GM23338 (cell line): ENCODE results near the gene KLF18. TPM values are rescaled to one million over a fixed set of nuclear protein-coding genes. Genes with fewer than 3 reads are reported as not detected.

Experiments
- ATAC-seq: fragments of 200-7000 bp; cut with Tn5 transposase; 3 replicates; pipeline ENCODE4 v1.9.1; 2020
- DNase-seq: peaks from one replicate; pipeline ENCODE4 v3.0.0-alpha.2; 2015; ENCODE audit warnings: low spot score
- H2AFZ ChIP-seq: fragments of 200-600 bp; sonication (generic); 2 replicates; pipeline ENCODE4 v1.8.0; 2016; ENCODE audit warnings: antibody characterized with exemption, mild to moderate bottlenecking, moderate library complexity
- H3F3A ChIP-seq: fragments of 200-600 bp; sonication (generic); replicated peaks from 2 replicates; pipeline ENCODE4 v1.8.0; 2017; ENCODE audit warnings: antibody characterized with exemption, mixed run types, low read depth
- H3K27ac ChIP-seq: fragments of 200-600 bp; sonication (generic); 2 replicates; pipeline ENCODE4 v1.6.1; 2016; ENCODE audit warnings: low read depth
- H3K27me3 ChIP-seq: fragments of 200-600 bp; sonication (generic); 2 replicates; pipeline ENCODE4 v1.8.0; 2016; ENCODE audit warnings: mild to moderate bottlenecking, mixed run types, moderate library complexity; ENCODE audit not compliant: insufficient read depth
- H3K36me3 ChIP-seq: fragments of 200-600 bp; sonication (generic); 2 replicates; pipeline ENCODE4 v1.8.0; 2016; ENCODE audit warnings: mild to moderate bottlenecking; ENCODE audit not compliant: insufficient read depth
- H3K4me1 ChIP-seq: fragments of 200-600 bp; sonication (generic); 2 replicates; pipeline ENCODE4 v1.8.0; 2016; ENCODE audit warnings: mild to moderate bottlenecking, moderate library complexity; ENCODE audit not compliant: insufficient read depth
- H3K4me2 ChIP-seq: fragments of 200-600 bp; sonication (generic); 2 replicates; pipeline ENCODE4 v1.7.1; 2017; ENCODE audit warnings: mixed run types
- H3K4me3 ChIP-seq: fragments of 200-600 bp; sonication (generic); 2 replicates; pipeline ENCODE4 v1.6.1; 2016; ENCODE audit warnings: mixed run types
- H3K79me2 ChIP-seq: fragments of 200-600 bp; sonication (generic); replicated peaks from 2 replicates; pipeline ENCODE4 v1.8.0; 2017; ENCODE audit warnings: mild to moderate bottlenecking; ENCODE audit not compliant: insufficient read depth
- H3K9me2 ChIP-seq: fragments of 200-600 bp; sonication (generic); 2 replicates; pipeline ENCODE4 v1.8.0; 2017; ENCODE audit not compliant: insufficient read depth
- H4K20me1 ChIP-seq: fragments of 200-600 bp; sonication (generic); replicated peaks from 2 replicates; pipeline ENCODE4 v1.8.0; 2017; ENCODE audit warnings: mild to moderate bottlenecking; ENCODE audit not compliant: insufficient read depth
- H3K27ac Mint-ChIP-seq: 2 replicates; pipeline ENCODE4 v1.8.0; 2020; ENCODE audit warnings: inconsistent platforms, mild to moderate bottlenecking, moderate library complexity, mixed read lengths
- H3K27me3 Mint-ChIP-seq: 3 replicates; pipeline ENCODE4 v1.8.0; 2022; ENCODE audit warnings: low read depth, mild to moderate bottlenecking, moderate library complexity, mixed read lengths, inconsistent platforms; ENCODE audit not compliant: insufficient read depth, poor library complexity
- H3K36me3 Mint-ChIP-seq: 3 replicates; pipeline ENCODE4 v1.8.0; 2021; ENCODE audit warnings: low read depth, mild to moderate bottlenecking, inconsistent platforms, moderate library complexity, mixed read lengths
- H3K4me1 Mint-ChIP-seq: 3 replicates; pipeline ENCODE4 v1.8.0; 2020; ENCODE audit warnings: mild to moderate bottlenecking, inconsistent platforms, mixed read lengths
- H3K4me3 Mint-ChIP-seq: 3 replicates; pipeline ENCODE4 v1.8.0; 2021; ENCODE audit warnings: moderate library complexity, mild to moderate bottlenecking, inconsistent platforms, mixed read lengths
- H3K9me3 Mint-ChIP-seq: 3 replicates; pipeline ENCODE4 v1.8.0; 2020; ENCODE audit warnings: moderate library complexity, mild to moderate bottlenecking, inconsistent platforms, mixed read lengths
- CREB1 ChIP-seq: fragments of 250-450 bp; sonication (Bioruptor Pico); IDR thresholded peaks from 2 replicates; pipeline ENCODE4 v1.5.0; 2020; ENCODE audit warnings: low read depth, mild to moderate bottlenecking, moderate library complexity
- polyA plus RNA-seq: library from polyadenylated mRNA; unstranded; fragments of >200 nt; fragmentation: Nextera tagmentation; extraction: Ambion mirVana; gene quantifications from 2 replicates; pipeline ENCODE4 v1.2.1, GENCODE V29; 2016
- small RNA-seq: library from RNA; depleted of rRNA; stranded (forward); fragments of <200 nt; gene quantifications from one replicate; pipeline ENCODE3, GENCODE V24; 2014; ENCODE audit warnings: low replicate concordance
- total RNA-seq: library from RNA; depleted of rRNA; stranded (reverse); fragments of >200 nt; shearing (Covaris generic); gene quantifications from 2 replicates; pipeline ENCODE4 v1.2.3, GENCODE V29; 2014; rRNA removed
- TF ChIP-seq, protein P1 (sequence below): IDR thresholded peaks from 2 replicates; pipeline ENCODE4 v1.6.1; 2016; ENCODE audit warnings: antibody characterized with exemption

KLF18 gene
- total and polyA plus RNA-seq, 2 experiments from 2014 or later = 0.35 TPM; not detected in 1

GRCh38 chr1:44089371-44090048 is 51.9 kb downstream of the KLF18 start:
- H3K4me1 Mint-ChIP-seq = peaks cover 27% of the 10 kb centered on the region
- 0 out of 2 replicates have a peak overlapping the region, but pooled peaks have one; percentile 8 for H3K27ac Mint-ChIP-seq
- H3K4me1 ChIP-seq = peaks cover 25% of the 10 kb centered on the region
- no peaks in the 10 kb centered on the region for H4K20me1 ChIP-seq
- no peaks in the 10 kb centered on the region; the same call in 1 of the 2 replicates for H3F3A ChIP-seq
- peaks cover 2% of the 10 kb centered on the region; the same call in 2 of the 3 replicates for H3K9me3 Mint-ChIP-seq
- DNase-seq (peak; percentile 35), ATAC-seq (peak; percentile 57)
- no peak overlapping the region for H3K4me3 Mint-ChIP-seq
- TF ChIP-seq, protein P1, sequence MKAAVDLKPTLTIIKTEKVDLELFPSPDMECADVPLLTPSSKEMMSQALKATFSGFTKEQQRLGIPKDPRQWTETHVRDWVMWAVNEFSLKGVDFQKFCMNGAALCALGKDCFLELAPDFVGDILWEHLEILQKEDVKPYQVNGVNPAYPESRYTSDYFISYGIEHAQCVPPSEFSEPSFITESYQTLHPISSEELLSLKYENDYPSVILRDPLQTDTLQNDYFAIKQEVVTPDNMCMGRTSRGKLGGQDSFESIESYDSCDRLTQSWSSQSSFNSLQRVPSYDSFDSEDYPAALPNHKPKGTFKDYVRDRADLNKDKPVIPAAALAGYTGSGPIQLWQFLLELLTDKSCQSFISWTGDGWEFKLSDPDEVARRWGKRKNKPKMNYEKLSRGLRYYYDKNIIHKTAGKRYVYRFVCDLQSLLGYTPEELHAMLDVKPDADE = no peak
- TF ChIP-seq CREB1 (CRISPR knock-in tag) = no peak
- no peak overlapping the region for H3K27ac ChIP-seq
- peak overlapping the region; percentile 5; the same call in 1 of the 2 replicates for H3K4me3 ChIP-seq
- no peaks in the 10 kb centered on the region for H3K36me3 Mint-ChIP-seq
- no peak overlapping the region for H2AFZ ChIP-seq
- peak overlapping the region; percentile 24 for H3K4me2 ChIP-seq
- no peaks in the 10 kb centered on the region for H3K9me2 ChIP-seq
- H3K36me3 ChIP-seq = no peaks in the 10 kb centered on the region
- no peaks in the 10 kb centered on the region for H3K27me3 ChIP-seq
- H3K27me3 Mint-ChIP-seq = peaks cover 7% of the 10 kb centered on the region
- no peaks in the 10 kb centered on the region for H3K79me2 ChIP-seq

Small RNA genes within 50 kb of the gene (small RNA-seq; reads per million reads assigned to genes)
- not detected for gene AL035417.1
- not detected for gene OOSP1P1
- gene RF00019 = not detected
- gene RN7SL479P = not detected

Other genes starting within 250 kb of the KLF18 start
- 10.4 and 35.7 TPM in 2 replicates for gene ARTN, start 207.8 kb downstream of the KLF18 start, total RNA-seq
- gene ARTN, start 207.8 kb downstream of the KLF18 start, polyA plus RNA-seq = 6.7 and 7.6 TPM in 2 replicates
- 17.9 and 22.8 TPM in 2 replicates for gene IPO13, start 194.7 kb downstream of the KLF18 start, total RNA-seq
- gene IPO13, start 194.7 kb downstream of the KLF18 start, polyA plus RNA-seq = 10.4 and 12.5 TPM in 2 replicates
- gene DPH2, start 171.6 kb downstream of the KLF18 start, total RNA-seq = 68.2 and 90.3 TPM in 2 replicates
- 32.1 and 35.6 TPM in 2 replicates for gene DPH2, start 171.6 kb downstream of the KLF18 start, polyA plus RNA-seq
- gene ATP6V0B, start 166.7 kb downstream of the KLF18 start, total RNA-seq = 112 and 116 TPM in 2 replicates
- 142 and 149 TPM in 2 replicates for gene ATP6V0B, start 166.7 kb downstream of the KLF18 start, polyA plus RNA-seq
- 52.7 and 63.1 TPM in 2 replicates for gene B4GALT2, start 162.4 kb downstream of the KLF18 start, total RNA-seq
- 22.4 and 22.8 TPM in 2 replicates for gene B4GALT2, start 162.4 kb downstream of the KLF18 start, polyA plus RNA-seq
- gene CCDC24, start 150.0 kb downstream of the KLF18 start, total RNA-seq = 8.3 and 9.5 TPM in 2 replicates
- gene CCDC24, start 150.0 kb downstream of the KLF18 start, polyA plus RNA-seq = 13.4 and 17.2 TPM in 2 replicates
- 14.6 and 20.0 TPM in 2 replicates for gene SLC6A9, start 110.2 kb downstream of the KLF18 start, total RNA-seq
- 12.2 and 14.4 TPM in 2 replicates for gene SLC6A9, start 110.2 kb downstream of the KLF18 start, polyA plus RNA-seq
- not detected in 2 replicates for gene KLF17, start 22.8 kb downstream of the KLF18 start, total RNA-seq
- gene KLF17, start 22.8 kb downstream of the KLF18 start, polyA plus RNA-seq = not detected in 2 replicates
- gene DMAP1, start 71.8 kb upstream of the KLF18 start, total RNA-seq = 38.8 and 40.0 TPM in 2 replicates
- gene DMAP1, start 71.8 kb upstream of the KLF18 start, polyA plus RNA-seq = 27.9 and 32.6 TPM in 2 replicates
- 70.1 and 92.5 TPM in 2 replicates for gene ERI3, start 213.6 kb upstream of the KLF18 start, total RNA-seq
- 56.4 and 63.0 TPM in 2 replicates for gene ERI3, start 213.6 kb upstream of the KLF18 start, polyA plus RNA-seq